ENCODE measurements around the gene SUPT4H1.
A peak's percentile ranks its signal among the peaks of the same experiment; 100 is the strongest.

The SUPT4H1 gene

DNA sequence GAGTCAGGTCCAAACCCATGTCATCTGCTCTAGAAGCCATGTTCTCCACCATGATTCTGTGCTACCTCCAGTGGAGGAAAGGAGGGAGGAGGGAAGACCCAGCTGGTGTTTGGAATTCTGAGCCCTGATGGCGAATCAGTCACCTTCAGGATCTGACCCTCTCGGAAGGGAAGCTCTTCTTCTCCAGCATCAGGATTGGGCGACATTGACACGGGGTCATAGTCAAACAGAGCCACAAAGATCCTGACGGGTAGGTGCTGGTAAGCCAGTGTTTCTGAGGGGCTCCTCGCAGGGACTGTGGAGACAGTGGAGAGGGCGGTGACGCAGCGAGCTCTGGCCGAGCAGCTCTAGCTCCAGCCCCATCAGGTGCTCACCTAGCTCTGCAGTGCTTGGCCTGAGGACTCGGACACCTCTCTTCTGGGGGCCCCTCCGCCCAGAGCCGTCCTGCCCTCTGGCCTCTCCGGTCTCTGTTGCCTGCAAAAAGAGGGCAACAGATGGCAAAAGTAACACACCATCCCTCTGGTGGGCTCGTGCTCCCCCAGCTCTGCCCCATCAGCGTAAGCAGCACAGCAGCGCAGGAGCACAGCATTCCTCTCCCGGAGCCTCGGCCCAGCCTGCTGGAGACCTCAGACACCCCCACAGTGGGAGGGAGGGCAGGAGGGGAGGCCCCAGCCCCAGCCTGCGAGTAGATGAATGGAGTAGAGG lies 44.4 kb downstream of the SUPT4H1 start:
- H3K4me2 ChIP-seq = no peak overlapping the region
- no peaks in the 10 kb centered on the region for H3K27me3 ChIP-seq
- H3K9ac ChIP-seq = no peak overlapping the region; a peak in 1 of 22 replicates
- no peak overlapping the region for H3K4me3 ChIP-seq
- H4K20me1 ChIP-seq = peaks cover 0 to 11% (median 0%) of the 10 kb centered on the region in 11 experiments; a peak in 1 of 22 replicates
- H3K36me3 ChIP-seq = peaks cover 0 to 86% (median 65%) of the 10 kb centered on the region in 11 experiments; a peak in 20 of 22 replicates
- H3K27ac ChIP-seq = peak overlapping the region in 4 of 11 experiments; percentile 5 to 29 (median 24); a peak in 4 of 22 replicates
- H3K4me1 ChIP-seq = peaks cover 21 to 38% (median 25%) of the 10 kb centered on the region in 10 experiments
- no peak for TF ChIP-seq Cebpa-rat (IDR thresholded peaks at IDR 0.05)
- H3K9me3 ChIP-seq (replicated peaks in 1 of 11) = no peaks in the 10 kb centered on the region

DNA sequence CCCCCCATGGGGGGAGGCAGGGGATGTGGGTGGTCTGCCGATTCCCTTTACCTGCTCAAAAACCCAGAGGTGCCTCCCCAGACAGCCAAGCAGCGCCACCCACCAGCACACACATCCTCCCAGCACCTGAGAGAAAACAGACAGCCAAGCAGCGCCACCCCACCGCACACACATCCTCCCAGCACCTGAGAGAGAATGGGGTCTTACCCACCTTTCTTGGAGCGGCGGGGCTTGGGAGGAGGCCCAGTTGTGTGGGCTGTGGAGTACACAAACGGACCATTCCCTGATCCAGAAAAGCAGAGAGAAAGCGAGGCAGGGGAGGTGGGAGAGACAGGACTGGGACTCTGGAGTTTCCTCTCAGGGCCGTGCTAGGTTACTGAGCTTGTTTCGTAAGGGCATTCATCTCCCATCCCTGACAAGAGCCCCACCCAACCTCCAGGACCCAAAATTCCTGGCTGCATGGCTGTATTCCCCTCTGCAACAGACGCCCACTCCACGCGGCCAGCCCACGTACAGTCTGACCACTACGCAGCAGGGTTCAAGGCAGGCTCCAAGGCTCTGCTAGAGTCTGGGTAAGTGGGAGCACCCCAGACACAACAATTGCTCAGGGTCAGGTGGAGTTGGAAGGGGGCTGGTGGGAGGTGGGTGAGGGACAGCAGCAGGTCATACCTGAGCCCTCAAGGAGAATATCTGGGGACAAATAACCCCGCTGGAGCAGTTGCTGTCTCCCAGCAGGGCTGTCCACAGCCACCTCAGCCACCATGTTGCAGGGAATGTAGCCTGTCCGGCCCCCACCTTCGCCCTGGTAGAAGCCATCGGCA lies 45.7 kb downstream of the SUPT4H1 start:
- peaks cover 0 to 86% (median 65%) of the 10 kb centered on the region in 11 experiments; a peak in 20 of 22 replicates for H3K36me3 ChIP-seq

DNA sequence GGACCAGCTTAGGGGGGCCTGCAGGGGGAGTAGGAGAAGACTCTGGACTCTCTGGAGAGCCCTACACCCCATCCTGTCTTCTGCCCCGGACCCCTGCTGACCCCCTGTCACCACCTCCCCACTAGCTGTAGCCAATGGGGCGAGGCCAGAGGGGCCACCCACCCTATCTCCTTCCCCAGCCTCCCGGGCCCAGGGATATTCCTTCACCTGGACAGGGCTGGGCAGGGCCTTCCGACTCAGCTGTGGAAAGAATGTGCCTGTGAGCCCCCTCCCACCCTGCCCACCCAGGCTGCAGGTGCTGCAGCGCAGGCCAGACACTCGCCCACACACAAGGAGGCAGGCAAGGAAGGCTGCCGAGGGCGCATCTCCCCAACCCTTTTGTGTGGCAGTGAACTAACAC lies 46.4 kb downstream of the SUPT4H1 start:
- Histone ChIP-seq H3K27me3 (no peaks in the 10 kb centered on the region), H4K20me1 (peaks cover 0 to 11% (median 0%) of the 10 kb centered on the region in 11 experiments; a peak in 1 of 22 replicates), H3K9me3 (replicated peaks in 1 of 11) (no peaks in the 10 kb centered on the region), H3K9ac (no peak overlapping the region), H3K4me2 (0 out of 22 replicates have a peak overlapping the region, but pooled peaks of 1 of the 11 experiments have one; percentile 75), H3K4me1 (peaks cover 21 to 56% (median 31%) of the 10 kb centered on the region in 10 experiments), H3K4me3 (no peak overlapping the region), H3K27ac (peak overlapping the region in 5 of 11 experiments; percentile 47 to 73 (median 59); a peak in 6 of 22 replicates), H3K36me3 (peaks cover 0 to 81% (median 63%) of the 10 kb centered on the region in 11 experiments; a peak in 20 of 22 replicates)
- no peak for TF ChIP-seq Cebpa-rat (IDR thresholded peaks at IDR 0.05)

More for the DNA sequence above, 45.7 kb downstream of the SUPT4H1 start:
- Histone ChIP-seq H3K9me3 (replicated peaks in 1 of 11) (no peaks in the 10 kb centered on the region), H3K4me2 (no peak overlapping the region), H3K9ac (no peak overlapping the region), H3K27me3 (no peaks in the 10 kb centered on the region), H3K4me1 (peaks cover 21 to 51% (median 31%) of the 10 kb centered on the region in 10 experiments), H4K20me1 (peaks cover 0 to 11% (median 0%) of the 10 kb centered on the region in 11 experiments; a peak in 1 of 22 replicates), H3K27ac (peak overlapping the region in 2 of 11 experiments; percentile 10 to 17; a peak in 1 of 22 replicates), H3K4me3 (no peak overlapping the region)
- no peak for TF ChIP-seq Cebpa-rat (IDR thresholded peaks at IDR 0.05)

DNA sequence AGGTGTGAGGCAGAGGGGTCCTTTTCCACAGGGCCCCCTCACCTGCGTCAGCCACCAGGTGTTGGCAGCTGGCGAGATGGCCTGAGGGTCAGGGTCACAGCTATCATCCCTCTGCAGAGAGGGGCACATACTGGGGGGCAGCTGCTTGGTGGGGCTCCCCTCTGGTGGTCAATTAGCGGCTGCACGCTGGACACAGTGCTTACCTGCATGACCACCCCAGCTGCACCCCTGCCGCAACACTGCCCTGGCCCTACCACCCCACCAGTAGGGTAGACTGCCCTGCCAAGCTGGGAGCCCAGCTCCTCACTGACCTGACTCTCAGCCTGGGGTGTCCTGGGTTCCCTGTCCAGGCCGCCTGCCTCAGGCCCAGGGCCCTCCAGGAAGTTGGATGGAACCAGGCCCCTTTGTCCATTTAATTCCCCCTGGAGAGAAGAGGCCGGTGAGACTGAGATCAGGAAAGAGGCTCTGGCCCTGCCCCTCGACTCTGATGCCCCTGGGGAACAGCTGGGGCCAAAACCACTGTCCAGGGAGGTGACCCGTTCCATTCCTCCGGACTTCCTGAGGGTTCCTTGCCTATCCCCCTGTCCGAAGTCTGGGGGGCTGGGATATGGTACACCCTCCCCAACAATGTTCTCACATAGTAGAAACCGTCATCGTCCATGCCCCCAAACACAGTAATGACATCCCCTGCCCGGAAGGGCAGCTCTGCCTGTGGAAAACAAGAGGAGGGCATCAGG lies 47.1 kb downstream of the SUPT4H1 start:
- TF ChIP-seq Cebpa-rat (IDR thresholded peaks at IDR 0.05) = no peak
- Histone ChIP-seq H3K36me3 (peaks cover 0 to 74% (median 57%) of the 10 kb centered on the region in 11 experiments; a peak in 20 of 22 replicates), H3K9ac (peak overlapping the region in 6 of 11 experiments; percentile 1 to 49 (median 30); a peak in 4 of 22 replicates), H3K4me2 (peak overlapping the region; percentile 39 to 75 (median 60); a peak in 18 of 22 replicates), H4K20me1 (peaks cover 0 to 11% (median 0%) of the 10 kb centered on the region in 11 experiments; a peak in 1 of 22 replicates), H3K4me3 (no peak overlapping the region), H3K27me3 (no peaks in the 10 kb centered on the region), H3K9me3 (replicated peaks in 1 of 11) (no peaks in the 10 kb centered on the region), H3K4me1 (peaks cover 21 to 55% (median 31%) of the 10 kb centered on the region in 10 experiments), H3K27ac (peak overlapping the region in 7 of 11 experiments; percentile 47 to 73 (median 62); a peak in 14 of 22 replicates)

DNA sequence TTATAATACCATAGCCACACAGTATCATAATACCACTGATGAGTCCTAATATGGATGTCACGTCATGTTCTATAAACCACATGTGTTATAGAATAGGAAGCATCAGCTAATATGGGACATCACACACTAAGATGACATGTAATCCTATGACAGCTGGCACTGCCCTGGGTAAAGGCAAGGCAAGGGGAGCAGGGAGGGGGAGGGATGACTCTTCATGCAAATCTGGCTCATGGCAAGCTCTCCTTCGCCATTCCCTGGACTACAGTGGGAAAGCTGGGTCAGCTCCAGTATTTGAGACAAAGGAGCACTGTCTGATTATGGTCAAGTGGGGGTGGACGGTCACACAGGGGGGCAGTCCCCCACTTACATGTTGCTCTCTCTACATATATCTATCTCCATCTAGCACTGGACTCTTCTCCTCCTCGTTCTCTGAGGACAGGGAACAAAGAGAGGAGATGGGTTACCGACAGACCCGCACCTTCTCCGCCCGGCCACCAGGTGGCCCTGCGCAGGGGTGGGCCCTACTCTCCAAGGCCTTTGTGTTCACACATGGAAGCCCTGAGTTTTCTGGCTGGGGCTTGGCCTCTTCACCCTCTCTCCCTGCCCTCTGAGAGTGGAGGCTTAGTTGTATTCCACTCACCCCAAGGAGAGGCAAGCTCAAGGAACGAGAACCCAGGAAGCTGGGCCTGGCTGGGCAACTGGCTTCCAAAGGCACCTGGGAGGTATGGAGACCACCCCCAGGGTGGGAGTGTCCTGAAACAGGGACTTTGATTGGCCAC lies 47.8 kb downstream of the SUPT4H1 start:
- H4K20me1 ChIP-seq = peaks cover 0 to 11% (median 0%) of the 10 kb centered on the region in 11 experiments; a peak in 1 of 22 replicates
- peak overlapping the region; percentile 39 to 75 (median 60) for H3K4me2 ChIP-seq
- TF ChIP-seq Cebpa-rat (IDR thresholded peaks at IDR 0.05) = no peak
- H3K9ac ChIP-seq = peak overlapping the region in 7 of 11 experiments; percentile 1 to 49 (median 25); a peak in 6 of 22 replicates
- peak overlapping the region in 7 of 11 experiments; percentile 47 to 73 (median 62); a peak in 15 of 22 replicates for H3K27ac ChIP-seq
- H3K4me3 ChIP-seq = no peak overlapping the region
- peaks cover 21 to 47% (median 31%) of the 10 kb centered on the region in 10 experiments for H3K4me1 ChIP-seq
- no peaks in the 10 kb centered on the region for H3K27me3 ChIP-seq
- no peaks in the 10 kb centered on the region for H3K9me3 ChIP-seq (replicated peaks in 1 of 11)
- peaks cover 0 to 67% (median 52%) of the 10 kb centered on the region in 11 experiments; a peak in 20 of 22 replicates for H3K36me3 ChIP-seq

DNA sequence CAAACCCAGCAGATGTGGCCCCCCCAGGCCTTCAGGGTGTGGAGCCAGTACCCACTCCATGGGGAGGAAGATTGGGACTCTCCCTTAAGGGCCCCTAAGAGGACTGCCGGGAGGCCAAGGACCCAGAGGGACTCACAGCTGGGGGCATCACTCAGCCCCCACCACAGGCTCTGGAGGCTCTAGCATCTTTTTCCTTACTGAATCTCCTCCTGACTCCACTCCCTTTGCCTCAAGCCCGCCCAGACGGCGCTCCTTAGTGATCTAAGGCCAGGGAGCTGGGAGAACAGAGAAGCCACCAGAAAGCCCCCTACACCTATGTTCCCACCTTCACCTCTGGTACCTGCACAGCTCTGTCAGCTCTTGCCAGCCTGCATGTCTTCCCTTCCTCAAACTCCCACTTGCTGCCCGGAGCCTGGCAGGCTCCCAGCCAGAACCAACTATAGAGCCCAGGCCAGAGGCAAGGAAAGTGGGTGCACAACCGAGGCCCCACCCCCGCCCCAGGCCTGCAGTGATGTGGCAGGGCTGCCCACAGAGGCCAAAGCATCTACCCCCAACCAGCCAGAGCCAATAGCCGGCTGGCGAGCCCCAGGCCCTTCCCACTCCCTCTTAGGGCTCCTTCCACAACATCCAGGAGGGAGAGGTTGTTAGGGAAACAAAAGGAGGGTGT lies 48.9 kb downstream of the SUPT4H1 start:
- H3K4me3 ChIP-seq = no peak overlapping the region; a peak in 1 of 20 replicates
- peak overlapping the region in 9 of 11 experiments; percentile 20 to 73 (median 56); a peak in 16 of 22 replicates for H3K27ac ChIP-seq
- H3K9ac ChIP-seq = peak overlapping the region in 8 of 11 experiments; percentile 1 to 49 (median 33); a peak in 13 of 22 replicates
- H3K27me3 ChIP-seq = no peaks in the 10 kb centered on the region
- peak overlapping the region; percentile 9 to 75 (median 60); a peak in 21 of 22 replicates for H3K4me2 ChIP-seq
- peaks cover 21 to 47% (median 31%) of the 10 kb centered on the region in 10 experiments for H3K4me1 ChIP-seq
- peaks cover 0 to 56% (median 41%) of the 10 kb centered on the region in 11 experiments; a peak in 19 of 22 replicates for H3K36me3 ChIP-seq
- no peak for TF ChIP-seq Cebpa-rat (IDR thresholded peaks at IDR 0.05)
- H3K9me3 ChIP-seq (replicated peaks in 1 of 11) = 0 out of 22 replicates have a peak, but pooled peaks cover 0 to 5% (median 0%) of the 10 kb centered on the region in 11 experiments
- H4K20me1 ChIP-seq = 0 out of 22 replicates have a peak, but pooled peaks cover 0 to under 1% (median 0%) of the 10 kb centered on the region in 11 experiments
